IgD-negative memory B cell (primary cell): ENCODE results near the gene TPRN. TPM values are rescaled to one million over a fixed set of nuclear protein-coding genes. Genes with fewer than 3 reads are reported as not detected.

Source experiments
- H3K27ac Mint-ChIP-seq, 3 donors: one replicate each; pipeline ENCODE4 v1.8.0; 2020 to 2022; ENCODE audit warnings: mild to moderate bottlenecking in 3 of 3, mixed read lengths in 3 of 3, moderate library complexity in 1 of 3
- H3K27me3 Mint-ChIP-seq: one replicate; pipeline ENCODE4 v1.8.0; 2021; ENCODE audit warnings: mixed read lengths
- H3K36me3 Mint-ChIP-seq: one replicate; pipeline ENCODE4 v1.8.0; 2020; ENCODE audit warnings: mild to moderate bottlenecking, mixed read lengths
- H3K4me1 Mint-ChIP-seq, 3 donors: one replicate each; pipeline ENCODE4 v1.8.0; 2020 to 2022; ENCODE audit warnings: mixed read lengths in 3 of 3, mild to moderate bottlenecking in 1 of 3
- H3K4me3 Mint-ChIP-seq, 4 donors: one replicate each; pipeline ENCODE4 v1.8.0; 2020 to 2022; ENCODE audit warnings: mild to moderate bottlenecking in 4 of 4, mixed read lengths in 4 of 4, moderate library complexity in 3 of 4
- H3K9me3 Mint-ChIP-seq, 3 donors: one replicate each; pipeline ENCODE4 v1.8.0; 2020 to 2021; ENCODE audit warnings: mixed read lengths in 3 of 3, mild to moderate bottlenecking in 1 of 3
- polyA plus RNA-seq: library from polyadenylated mRNA; unstranded; fragments of 300-500 nt; fragmentation: Illumina TruSeq; gene quantifications from one replicate; pipeline ENCODE4 v1.2.3, GENCODE V29; 2021

The TPRN gene
- polyA plus RNA-seq, 1 donor from 2014 or later: 0.66 TPM

DNA sequence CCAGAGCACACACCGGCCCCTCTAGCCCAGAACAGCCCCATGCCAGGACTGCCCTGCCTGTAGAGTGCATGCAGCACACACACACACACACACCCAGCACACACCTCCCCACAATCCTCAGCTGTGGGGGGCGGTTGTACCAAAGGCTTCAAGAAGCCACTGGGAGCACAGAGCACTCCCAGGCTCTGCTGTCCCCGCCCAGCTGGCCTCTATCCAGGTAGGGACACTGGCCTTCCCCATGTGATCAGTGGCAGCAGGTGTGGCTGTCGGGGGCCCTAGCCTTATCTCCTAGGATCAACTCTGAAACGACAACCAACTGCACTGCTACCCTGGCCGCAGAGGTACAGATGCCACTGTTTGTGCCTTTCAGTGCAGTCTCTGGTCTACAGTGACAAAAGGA is 14.2 kb downstream of the TPRN start:
- H3K27ac Mint-ChIP-seq: peak overlapping the region in 1 of 3 donors; percentile 85
- H3K4me3 Mint-ChIP-seq: peak overlapping the region; percentile 79 to 95 (median 89)
- H3K36me3 Mint-ChIP-seq: peaks cover 2% of the 10 kb centered on the region
- no peaks in the 10 kb centered on the region for H3K27me3 Mint-ChIP-seq
- no peaks in the 10 kb centered on the region for H3K9me3 Mint-ChIP-seq
- H3K4me1 Mint-ChIP-seq: peaks cover 4 to 27% (median 14%) of the 10 kb centered on the region in 3 donors

- H3K27me3 Mint-ChIP-seq: no peaks in the 10 kb centered on the region
- no peaks in the 10 kb centered on the region for H3K9me3 Mint-ChIP-seq
- H3K27ac Mint-ChIP-seq: peak overlapping the region in 1 of 3 donors; percentile 85
- H3K4me1 Mint-ChIP-seq: peaks cover 4 to 27% (median 14%) of the 10 kb centered on the region in 3 donors
- peak overlapping the region in 2 of 4 donors; percentile 79 to 85 for H3K4me3 Mint-ChIP-seq
- peaks cover 2% of the 10 kb centered on the region for H3K36me3 Mint-ChIP-seq
These were observed 14.6 kb downstream of the TPRN start for GRCh38 chr9:137185921-137186320.

GRCh38 chr9:137184881-137185660 is 15.5 kb downstream of the TPRN start:
- Mint-ChIP-seq H3K36me3 (peaks cover 2% of the 10 kb centered on the region), H3K4me1 (peaks cover 4 to 23% (median 14%) of the 10 kb centered on the region in 3 donors), H3K9me3 (no peaks in the 10 kb centered on the region), H3K27me3 (no peaks in the 10 kb centered on the region), H3K27ac (peak overlapping the region in 1 of 3 donors; percentile 32), H3K4me3 (peak overlapping the region in 2 of 4 donors; percentile 23 to 32)

DNA sequence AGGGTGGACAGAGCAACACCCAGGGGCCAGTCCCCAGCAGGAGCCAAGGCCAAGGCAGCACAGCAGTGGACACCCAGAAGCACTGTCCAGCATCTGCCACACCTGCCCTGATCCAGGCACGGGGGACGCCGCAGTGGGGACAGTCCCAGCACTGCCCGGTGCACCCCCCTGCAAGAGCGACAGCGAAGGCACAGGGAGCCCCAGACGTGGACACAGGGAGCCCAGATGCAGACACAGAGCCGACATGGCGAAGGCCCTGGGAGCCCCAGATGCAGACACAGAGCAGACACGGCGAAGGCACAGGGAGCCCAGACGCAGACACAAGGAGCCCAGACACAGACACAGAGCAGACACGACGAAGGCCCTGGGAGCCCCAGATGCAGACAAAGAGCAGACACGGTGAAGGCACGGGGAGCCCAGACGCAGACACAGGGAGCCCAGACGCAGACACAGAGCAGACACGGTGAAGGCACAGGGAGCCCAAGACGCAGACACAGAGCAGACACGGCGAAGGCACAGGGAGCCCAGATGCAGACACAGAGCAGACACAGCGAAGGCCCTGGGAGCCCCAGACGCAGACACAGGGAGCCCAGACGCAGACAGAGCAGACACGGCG is 16.5 kb downstream of the TPRN start:
- H3K4me3 Mint-ChIP-seq: peak overlapping the region in 1 of 4 donors; percentile 32
- H3K36me3 Mint-ChIP-seq: peaks cover 2% of the 10 kb centered on the region
- H3K9me3 Mint-ChIP-seq: no peaks in the 10 kb centered on the region
- H3K4me1 Mint-ChIP-seq: peaks cover 4 to 18% (median 12%) of the 10 kb centered on the region in 3 donors
- H3K27ac Mint-ChIP-seq: no peak overlapping the region
- no peaks in the 10 kb centered on the region for H3K27me3 Mint-ChIP-seq

GRCh38 chr9:137182836-137183235 is 17.7 kb downstream of the TPRN start:
- H3K4me3 Mint-ChIP-seq: no peak overlapping the region
- no peak overlapping the region for H3K27ac Mint-ChIP-seq
- peaks cover 2% of the 10 kb centered on the region for H3K36me3 Mint-ChIP-seq

GRCh38 chr9:137181680-137182079 is 18.9 kb downstream of the TPRN start:
- Mint-ChIP-seq H3K27me3 (no peaks in the 10 kb centered on the region), H3K36me3 (peaks cover 2% of the 10 kb centered on the region), H3K4me1 (peaks cover 0 to 4% (median 0%) of the 10 kb centered on the region in 3 donors), H3K4me3 (peak overlapping the region in 1 of 4 donors; percentile 3), H3K27ac (no peak overlapping the region), H3K9me3 (no peaks in the 10 kb centered on the region)

More at GRCh38 chr9:137182836-137183235, 17.7 kb downstream of the TPRN start:
- no peaks in the 10 kb centered on the region for H3K9me3 Mint-ChIP-seq
- no peaks in the 10 kb centered on the region for H3K27me3 Mint-ChIP-seq
- peaks cover 0 to 14% (median 10%) of the 10 kb centered on the region in 3 donors for H3K4me1 Mint-ChIP-seq

DNA sequence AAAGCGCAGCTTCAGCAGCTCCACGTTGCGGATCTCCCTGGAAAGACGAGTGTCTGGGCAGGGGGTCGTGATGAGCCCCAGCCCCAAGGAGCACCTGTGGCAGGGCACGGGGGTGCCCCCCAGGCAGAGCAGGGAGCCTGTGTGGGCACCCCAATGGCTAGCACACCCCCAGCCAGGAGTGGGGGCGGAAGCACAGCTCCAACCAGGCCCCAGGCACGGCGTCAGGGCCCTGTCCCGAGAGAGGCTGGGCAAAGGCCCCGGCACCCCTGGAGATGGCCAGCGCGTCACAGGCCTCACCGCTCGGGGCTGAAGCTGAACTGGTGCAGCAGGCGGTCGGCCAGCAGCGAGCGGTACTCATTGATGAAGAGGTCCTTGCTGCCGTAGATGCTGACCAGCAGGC is 20.1 kb downstream of the TPRN start:
- H3K27me3 Mint-ChIP-seq: no peaks in the 10 kb centered on the region
- H3K9me3 Mint-ChIP-seq: no peaks in the 10 kb centered on the region
- peaks cover 2% of the 10 kb centered on the region for H3K36me3 Mint-ChIP-seq
- H3K4me3 Mint-ChIP-seq: no peak overlapping the region
- peaks cover 0 to 3% (median 0%) of the 10 kb centered on the region in 3 donors for H3K4me1 Mint-ChIP-seq
- no peak overlapping the region for H3K27ac Mint-ChIP-seq

GRCh38 chr9:137179761-137180160 is 20.8 kb downstream of the TPRN start:
- H3K36me3 Mint-ChIP-seq: peaks cover 2% of the 10 kb centered on the region
- peaks cover 0 to 3% (median 0%) of the 10 kb centered on the region in 3 donors for H3K4me1 Mint-ChIP-seq
- H3K27me3 Mint-ChIP-seq: no peaks in the 10 kb centered on the region
- H3K27ac Mint-ChIP-seq: no peak overlapping the region
- H3K4me3 Mint-ChIP-seq: no peak overlapping the region
- H3K9me3 Mint-ChIP-seq: no peaks in the 10 kb centered on the region

DNA sequence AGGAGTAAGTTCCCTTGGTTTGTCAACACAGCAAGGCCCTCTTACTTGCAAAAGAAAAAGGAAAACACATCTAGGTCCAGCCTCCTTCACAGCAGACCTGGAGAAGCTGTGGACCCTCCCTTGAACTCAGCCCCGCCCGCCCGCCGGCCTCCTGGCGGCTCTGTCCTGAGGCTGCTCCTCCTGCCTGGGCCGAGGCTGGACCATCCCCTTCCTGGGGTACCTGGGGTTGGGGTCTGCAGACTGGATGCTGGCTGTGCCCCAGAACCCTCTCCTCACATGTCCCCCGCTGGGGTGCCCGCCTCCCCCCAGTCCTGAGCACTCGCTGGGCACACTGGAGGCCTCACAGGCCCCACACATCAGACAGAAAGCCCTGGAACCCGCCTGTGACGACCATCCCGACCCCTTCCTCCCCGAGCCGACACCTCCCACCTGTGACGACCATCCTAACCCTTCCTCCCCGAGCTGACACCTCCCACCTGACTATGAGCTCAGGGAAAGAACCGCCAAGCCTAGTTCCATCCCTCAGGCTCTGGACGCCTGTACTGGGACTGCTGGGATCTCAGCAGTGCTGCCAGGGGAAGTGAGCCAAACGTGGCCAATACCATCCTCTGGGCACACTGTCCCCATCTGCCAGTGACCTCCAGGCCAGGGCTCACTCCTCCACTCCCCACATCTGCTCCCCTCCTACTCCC is 21.5 kb downstream of the TPRN start:
- H3K36me3 Mint-ChIP-seq: peaks cover 2% of the 10 kb centered on the region
- no peak overlapping the region for H3K4me3 Mint-ChIP-seq
- H3K27me3 Mint-ChIP-seq: no peaks in the 10 kb centered on the region
- peaks cover 0 to 3% (median 0%) of the 10 kb centered on the region in 3 donors for H3K4me1 Mint-ChIP-seq
- peak overlapping the region in 1 of 3 donors; percentile 12 for H3K27ac Mint-ChIP-seq
- H3K9me3 Mint-ChIP-seq: no peaks in the 10 kb centered on the region

DNA sequence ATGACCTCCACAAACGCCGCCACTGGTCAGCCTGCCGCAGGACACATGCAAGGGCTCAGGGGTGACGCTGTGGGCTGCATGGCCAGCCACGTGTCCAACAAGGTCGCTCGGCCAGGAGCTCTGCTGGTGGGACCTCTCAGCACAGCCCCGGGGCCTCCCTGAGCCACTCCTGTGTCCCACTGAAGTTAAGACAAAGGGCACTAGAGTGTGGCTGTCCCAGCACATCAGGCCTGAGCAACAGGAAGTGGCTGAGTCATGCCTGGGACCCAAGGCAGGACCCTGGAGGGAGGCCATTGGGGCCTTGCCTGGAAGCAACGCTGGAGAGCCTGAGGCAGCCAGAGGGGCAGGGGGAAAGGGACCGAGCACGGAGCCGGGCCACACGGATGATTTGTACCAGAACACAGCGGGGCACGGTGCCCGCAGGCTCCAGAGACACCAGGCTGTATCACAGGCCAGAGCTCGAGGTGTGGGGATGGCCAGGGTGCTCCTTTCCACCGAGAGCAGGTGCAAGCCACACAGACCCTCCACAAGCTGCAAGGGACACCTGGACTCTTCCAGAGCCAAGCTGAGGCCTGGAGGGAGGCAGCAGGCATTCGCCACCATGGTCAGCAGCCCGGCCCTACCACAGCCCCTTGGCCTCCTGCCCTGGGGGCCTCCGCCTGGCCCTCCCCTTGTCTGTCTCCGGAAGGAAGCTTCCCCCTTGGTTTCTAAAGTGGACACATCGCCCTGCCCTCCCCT is 22.2 kb downstream of the TPRN start:
- Mint-ChIP-seq H3K27ac (peak overlapping the region in 2 of 3 donors; percentile 12 to 35), H3K4me3 (no peak overlapping the region), H3K36me3 (no peaks in the 10 kb centered on the region), H3K4me1 (peaks cover 0 to 3% (median 0%) of the 10 kb centered on the region in 3 donors), H3K27me3 (no peaks in the 10 kb centered on the region), H3K9me3 (no peaks in the 10 kb centered on the region)

DNA sequence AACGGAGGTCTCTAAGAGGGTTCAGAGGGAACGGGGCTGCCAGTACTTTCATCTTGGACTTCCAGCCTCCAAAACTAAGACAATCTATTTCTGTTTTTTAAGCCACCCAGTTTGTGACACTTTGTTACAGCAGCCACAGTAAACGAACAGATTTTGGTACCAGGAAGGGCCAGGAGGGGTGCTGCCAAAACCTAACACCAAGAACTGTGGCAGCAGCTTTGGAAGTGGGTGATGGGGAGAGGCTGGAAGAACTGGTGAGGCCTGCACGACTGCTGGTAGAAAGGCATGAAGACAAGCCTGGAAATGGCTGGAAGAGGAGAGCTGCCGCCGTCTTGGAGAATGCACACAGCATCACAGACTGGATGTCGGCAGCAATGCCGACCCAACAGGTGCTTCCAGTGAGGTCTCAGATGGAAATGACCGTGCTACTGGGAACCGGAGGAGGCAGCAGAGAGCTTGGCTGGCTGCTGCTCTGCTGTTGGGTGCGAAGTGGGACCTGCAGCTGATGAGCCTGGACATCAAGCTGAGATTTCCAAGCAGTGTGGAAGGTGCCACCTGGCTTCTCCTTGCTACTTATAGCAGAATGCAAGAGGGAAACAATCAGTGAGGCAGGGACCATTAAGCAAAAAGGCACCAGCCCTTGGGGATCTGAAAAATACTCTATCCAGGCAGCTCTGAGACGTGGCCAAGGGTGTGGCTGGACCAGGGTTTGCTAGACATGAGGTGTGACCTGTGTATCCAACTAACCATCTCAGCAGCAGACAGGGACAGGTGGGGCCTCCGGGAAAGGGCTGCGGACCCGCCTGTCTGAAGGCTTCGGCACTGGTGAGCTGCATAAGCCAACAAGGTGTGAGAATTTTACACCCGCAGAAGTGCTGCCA is 24.0 kb downstream of the TPRN start:
- Mint-ChIP-seq H3K4me3 (peak overlapping the region in 1 of 4 donors; percentile 70), H3K27ac (peak overlapping the region in 2 of 3 donors; percentile 46 to 73)

GRCh38 chr9:137175345-137175961 is 25.1 kb downstream of the TPRN start:
- H3K36me3 Mint-ChIP-seq: no peaks in the 10 kb centered on the region
- H3K27me3 Mint-ChIP-seq: peaks cover 4% of the 10 kb centered on the region
- H3K4me1 Mint-ChIP-seq: peaks cover 0 to 3% (median 0%) of the 10 kb centered on the region in 3 donors
- no peaks in the 10 kb centered on the region for H3K9me3 Mint-ChIP-seq
- H3K27ac Mint-ChIP-seq: no peak overlapping the region
- no peak overlapping the region for H3K4me3 Mint-ChIP-seq

More for the DNA sequence above, 24.0 kb downstream of the TPRN start:
- Mint-ChIP-seq H3K4me1 (peaks cover 0 to 3% (median 0%) of the 10 kb centered on the region in 3 donors), H3K36me3 (no peaks in the 10 kb centered on the region), H3K27me3 (peaks cover 1% of the 10 kb centered on the region), H3K9me3 (no peaks in the 10 kb centered on the region)

- Mint-ChIP-seq H3K27ac (no peak overlapping the region), H3K4me3 (no peak overlapping the region), H3K27me3 (peaks cover 9% of the 10 kb centered on the region), H3K36me3 (no peaks in the 10 kb centered on the region), H3K4me1 (peaks cover 0 to 3% (median 0%) of the 10 kb centered on the region in 3 donors), H3K9me3 (no peaks in the 10 kb centered on the region)
These were observed 25.7 kb downstream of the TPRN start for GRCh38 chr9:137174722-137175293.
